Endodermal cell (in vitro differentiated cells): ENCODE data around the gene LRP8. TPM values are rescaled to one million over a fixed set of nuclear protein-coding genes. Genes with fewer than 3 reads are reported as not detected.

Experiments used
- DNase-seq: peaks from one replicate; pipeline ENCODE4 v3.0.0-alpha.2; 2017
- H3K27ac ChIP-seq: 2 replicates; pipeline ENCODE4 v1.5.1; 2013; ENCODE audit warnings: mild to moderate bottlenecking, low read depth, low read length, moderate library complexity
- H3K27me3 ChIP-seq: 2 replicates; pipeline ENCODE4 v1.6.1; 2013; ENCODE audit warnings: mild to moderate bottlenecking, low read length, moderate library complexity; ENCODE audit not compliant: insufficient read depth, control insufficient read depth, poor library complexity, severe bottlenecking
- H3K36me3 ChIP-seq: 2 replicates; pipeline ENCODE4 v1.7.0; 2013; ENCODE audit warnings: mild to moderate bottlenecking, low read length, moderate library complexity; ENCODE audit not compliant: control insufficient read depth, insufficient read depth
- H3K4me1 ChIP-seq: one replicate; pipeline ENCODE4 v1.7.0; 2013; ENCODE audit warnings: low read length; ENCODE audit not compliant: control insufficient read depth, insufficient read depth
- H3K4me3 ChIP-seq: 2 replicates; pipeline ENCODE4 v1.5.1; 2013; ENCODE audit warnings: mild to moderate bottlenecking, low read length, moderate library complexity
- H3K9ac ChIP-seq: 2 replicates; pipeline ENCODE4 v1.6.1; 2013; ENCODE audit warnings: mild to moderate bottlenecking, low read length, moderate library complexity; ENCODE audit not compliant: poor library complexity, severe bottlenecking; ENCODE audit errors: extremely low read depth
- H3K9me3 ChIP-seq: 2 replicates; pipeline ENCODE4 v1.6.1; 2013; ENCODE audit warnings: mild to moderate bottlenecking, low read length, moderate library complexity; ENCODE audit not compliant: control insufficient read depth
- H3K27ac Mint-ChIP-seq: 2 replicates; pipeline ENCODE4 v1.8.0; 2020; ENCODE audit warnings: mixed read lengths
- H3K27me3 Mint-ChIP-seq: 2 replicates; pipeline ENCODE4 v1.8.0; 2021; ENCODE audit warnings: mild to moderate bottlenecking, mixed read lengths; ENCODE audit not compliant: insufficient read depth
- H3K36me3 Mint-ChIP-seq: 2 replicates; pipeline ENCODE4 v1.8.0; 2020; ENCODE audit warnings: low read depth, mixed read lengths
- H3K4me1 Mint-ChIP-seq: 2 replicates; pipeline ENCODE4 v1.8.0; 2020; ENCODE audit warnings: mixed read lengths
- H3K4me3 Mint-ChIP-seq: 2 replicates; pipeline ENCODE4 v1.8.0; 2020; ENCODE audit warnings: mild to moderate bottlenecking, moderate library complexity, mixed read lengths
- H3K9me3 Mint-ChIP-seq: 2 replicates; pipeline ENCODE4 v1.8.0; 2020; ENCODE audit warnings: mild to moderate bottlenecking, mixed read lengths
- WGBS, 2 experiments: methylation state at CpG; one replicate each; pipeline versions ENCODE4 v1.1.5 to v1.1.7; 2013; ENCODE audit warnings: missing lambda C conversion rate in 2 of 2, mixed read lengths in 1 of 2; ENCODE audit not compliant: insufficient coverage in 1 of 2, insufficient read length in 1 of 2; 5-methylcytosine and 5-hydroxymethylcytosine counted together
- total RNA-seq, 2 donors: library from RNA; stranded (reverse); fragmentation: NEBNext Ultra II Directional in 1 of 2; extraction: Animal tissue kit (Norgen Biotek cat#: 25700) in 1 of 2; gene quantifications; 2 replicates in 1 of 2; 3 replicates in 1 of 2; pipeline ENCODE4 v1.2.1, GENCODE V29; 2021
- TF ChIP-seq, protein P1 (sequence below): fragments of 200-600 bp; sonication (generic); conservative IDR thresholded peaks from 2 replicates; pipeline ENCODE4 v1.5.0; 2021; ENCODE audit warnings: antibody characterized with exemption, mild to moderate bottlenecking

LRP8 gene
- total RNA-seq, 2 donors from 2014 or later = 29.1 to 39.6 TPM

- no peaks in the 10 kb centered on the region for H3K27me3 Mint-ChIP-seq
- peaks cover 24% of the 10 kb centered on the region for H3K4me1 Mint-ChIP-seq
- no peaks in the 10 kb centered on the region for H3K9me3 Mint-ChIP-seq
- no peak for DNase-seq
- WGBS, 2 experiments = 91 to 92% methylated on average over 6 to 12 of the region's 12 CpGs
- TF ChIP-seq, protein P1, sequence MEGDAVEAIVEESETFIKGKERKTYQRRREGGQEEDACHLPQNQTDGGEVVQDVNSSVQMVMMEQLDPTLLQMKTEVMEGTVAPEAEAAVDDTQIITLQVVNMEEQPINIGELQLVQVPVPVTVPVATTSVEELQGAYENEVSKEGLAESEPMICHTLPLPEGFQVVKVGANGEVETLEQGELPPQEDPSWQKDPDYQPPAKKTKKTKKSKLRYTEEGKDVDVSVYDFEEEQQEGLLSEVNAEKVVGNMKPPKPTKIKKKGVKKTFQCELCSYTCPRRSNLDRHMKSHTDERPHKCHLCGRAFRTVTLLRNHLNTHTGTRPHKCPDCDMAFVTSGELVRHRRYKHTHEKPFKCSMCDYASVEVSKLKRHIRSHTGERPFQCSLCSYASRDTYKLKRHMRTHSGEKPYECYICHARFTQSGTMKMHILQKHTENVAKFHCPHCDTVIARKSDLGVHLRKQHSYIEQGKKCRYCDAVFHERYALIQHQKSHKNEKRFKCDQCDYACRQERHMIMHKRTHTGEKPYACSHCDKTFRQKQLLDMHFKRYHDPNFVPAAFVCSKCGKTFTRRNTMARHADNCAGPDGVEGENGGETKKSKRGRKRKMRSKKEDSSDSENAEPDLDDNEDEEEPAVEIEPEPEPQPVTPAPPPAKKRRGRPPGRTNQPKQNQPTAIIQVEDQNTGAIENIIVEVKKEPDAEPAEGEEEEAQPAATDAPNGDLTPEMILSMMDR = no peak
- Histone ChIP-seq H3K36me3 (no peaks in the 10 kb centered on the region), H3K4me1 (no peaks in the 10 kb centered on the region), H3K27me3 (no peaks in the 10 kb centered on the region), H3K9ac (no peak overlapping the region), H3K9me3 (no peaks in the 10 kb centered on the region), H3K27ac (no peak overlapping the region), H3K4me3 (no peak overlapping the region)
- H3K36me3 Mint-ChIP-seq = no peaks in the 10 kb centered on the region
- H3K27ac Mint-ChIP-seq = no peak overlapping the region
- H3K4me3 Mint-ChIP-seq = no peak overlapping the region
Observed at GRCh38 chr1:53298045-53298637, 29.7 kb downstream of the LRP8 start.

GRCh38 chr1:53297195-53297594 lies 30.7 kb downstream of the LRP8 start:
- no peak overlapping the region for H3K9ac ChIP-seq
- no peaks in the 10 kb centered on the region for H3K27me3 Mint-ChIP-seq

GRCh38 chr1:53296117-53296749 lies 31.6 kb downstream of the LRP8 start:
- WGBS, 2 experiments = 75 to 86% methylated on average over 10 to 12 of the region's 12 CpGs
- no peaks in the 10 kb centered on the region for H3K9me3 Mint-ChIP-seq
- no peak overlapping the region for H3K9ac ChIP-seq

More at GRCh38 chr1:53297195-53297594, 30.7 kb downstream of the LRP8 start:
- H3K27ac Mint-ChIP-seq = no peak overlapping the region
- H3K36me3 Mint-ChIP-seq = no peaks in the 10 kb centered on the region
- H3K4me3 Mint-ChIP-seq = no peak overlapping the region
- Histone ChIP-seq H3K27ac (no peak overlapping the region), H3K27me3 (no peaks in the 10 kb centered on the region), H3K36me3 (no peaks in the 10 kb centered on the region), H3K9me3 (no peaks in the 10 kb centered on the region), H3K4me3 (no peak overlapping the region), H3K4me1 (no peaks in the 10 kb centered on the region)
- WGBS, 2 experiments = 92 to 95% methylated on average over 7 to 17 of the region's 17 CpGs
- TF ChIP-seq, protein P1 = no peak
- peaks cover 24% of the 10 kb centered on the region for H3K4me1 Mint-ChIP-seq
- no peaks in the 10 kb centered on the region for H3K9me3 Mint-ChIP-seq
- no peak for DNase-seq

More at GRCh38 chr1:53296117-53296749, 31.6 kb downstream of the LRP8 start:
- H3K27me3 Mint-ChIP-seq = no peaks in the 10 kb centered on the region
- DNase-seq = no peak
- H3K27ac Mint-ChIP-seq = peak overlapping the region; percentile 44
- peak overlapping the region; percentile 71 for H3K27ac ChIP-seq
- H3K4me3 Mint-ChIP-seq = no peak overlapping the region
- peaks cover 29% of the 10 kb centered on the region for H3K4me1 Mint-ChIP-seq
- no peaks in the 10 kb centered on the region for H3K9me3 ChIP-seq
- TF ChIP-seq, protein P1 = no peak
- H3K36me3 ChIP-seq = no peaks in the 10 kb centered on the region
- H3K36me3 Mint-ChIP-seq = peaks cover 6% of the 10 kb centered on the region
- peaks cover 9% of the 10 kb centered on the region for H3K4me1 ChIP-seq
- H3K4me3 ChIP-seq = no peak overlapping the region
- H3K27me3 ChIP-seq = no peaks in the 10 kb centered on the region
